ENCODE data around the gene CHRNE.
"Not testable (repeated sequence)": the region's sequence is repeated elsewhere in the genome, so short reads cannot be mapped to it uniquely, and the experiment has no call there.

Gene CHRNE

GRCh38 chr17:4887581-4887980 is 15.3 kb downstream of the CHRNE start:
- no peak for DNase-seq (ENCODE audit: low read depth)

GRCh38 chr17:4886830-4887229 is 16.1 kb downstream of the CHRNE start:
- no peak for DNase-seq (ENCODE audit: low read depth)

- DNase-seq (ENCODE audit: low read depth) = no peak
Observed at GRCh38 chr17:4884489-4884888, 18.4 kb downstream of the CHRNE start.

GRCh38 chr17:4881761-4882555 is 20.9 kb downstream of the CHRNE start:
- no peak for DNase-seq (ENCODE audit: low read depth)

GRCh38 chr17:4880857-4881256 is 22.0 kb downstream of the CHRNE start:
- DNase-seq (ENCODE audit: low read depth) = no peak

GRCh38 chr17:4879601-4880000 is 23.3 kb downstream of the CHRNE start:
- DNase-seq (ENCODE audit: low read depth) = no peak

- DNase-seq (ENCODE audit: low read depth) = no peak
Observed at GRCh38 chr17:4877089-4877488, 25.8 kb downstream of the CHRNE start.

GRCh38 chr17:4872786-4873185 is 30.1 kb downstream of the CHRNE start:
- DNase-seq (ENCODE audit: low read depth) = no peak

GRCh38 chr17:4870855-4871254 is 32.0 kb downstream of the CHRNE start:
- no peak for DNase-seq (ENCODE audit: low read depth)

GRCh38 chr17:4869058-4869998 is 33.6 kb downstream of the CHRNE start:
- DNase-seq (ENCODE audit: low read depth) = not testable (repeated sequence)

GRCh38 chr17:4867535-4867934 is 35.4 kb downstream of the CHRNE start:
- DNase-seq (ENCODE audit: low read depth) = not testable (repeated sequence)

- DNase-seq (ENCODE audit: low read depth) = no peak
Observed at GRCh38 chr17:4863321-4863720, 39.6 kb downstream of the CHRNE start.

GRCh38 chr17:4862720-4863119 is 40.2 kb downstream of the CHRNE start:
- DNase-seq (ENCODE audit: low read depth) = no peak

- no peak for DNase-seq (ENCODE audit: low read depth)
Observed at GRCh38 chr17:4861052-4861451, 41.8 kb downstream of the CHRNE start.

GRCh38 chr17:4860651-4861050 is 42.2 kb downstream of the CHRNE start:
- DNase-seq (ENCODE audit: low read depth) = no peak

GRCh38 chr17:4859816-4860625 is 42.9 kb downstream of the CHRNE start:
- DNase-seq (ENCODE audit: low read depth) = no peak

- no peak for DNase-seq (ENCODE audit: low read depth)
Observed at GRCh38 chr17:4858882-4859260, 44.0 kb downstream of the CHRNE start.

GRCh38 chr17:4858068-4858881 is 44.6 kb downstream of the CHRNE start:
- DNase-seq (ENCODE audit: low read depth) = no peak

GRCh38 chr17:4857347-4857746 is 45.6 kb downstream of the CHRNE start:
- DNase-seq (ENCODE audit: low read depth) = not testable (repeated sequence)

GRCh38 chr17:4856937-4857314 is 46.0 kb downstream of the CHRNE start:
- no peak for DNase-seq (ENCODE audit: low read depth)

- no peak for DNase-seq (ENCODE audit: low read depth)
Observed at GRCh38 chr17:4856271-4856936, 46.5 kb downstream of the CHRNE start.

Data from CMK (cell line).